ENCODE data around the gene PTPRT. TPM values are rescaled to one million over a fixed set of nuclear protein-coding genes. Genes with fewer than 3 reads are reported as not detected.

Gene PTPRT
- total RNA-seq, 4 donors from 2014 or later: under 0.01 to 2.1 TPM; not detected in 2

DNA sequence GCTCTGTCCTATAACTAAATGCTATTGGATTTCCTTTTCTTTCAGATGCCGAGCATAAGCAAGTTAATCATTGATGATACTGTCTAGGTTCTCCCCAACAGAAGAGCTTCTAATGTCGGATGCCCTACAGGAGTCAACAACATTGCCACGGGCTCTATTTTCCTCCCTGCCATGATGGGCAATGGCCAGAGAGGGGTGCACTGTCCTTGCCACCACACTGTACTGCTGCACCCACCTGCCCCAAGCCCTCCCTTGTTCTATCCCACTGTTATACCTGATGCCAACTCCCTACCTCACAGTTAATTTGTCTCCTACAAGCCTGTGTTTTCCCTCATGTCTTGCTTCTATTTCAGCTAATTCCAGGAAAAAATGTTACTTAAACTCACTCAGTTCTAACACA is 797.9 kb downstream of the PTPRT start:
- Histone ChIP-seq H3K9me3 (no peaks in the 10 kb centered on the region), H3K4me1 (no peaks in the 10 kb centered on the region), H3K36me3 (no peaks in the 10 kb centered on the region), H3K27me3 (no peaks in the 10 kb centered on the region), H3K27ac (no peak overlapping the region), H3K4me3 (no peak overlapping the region)
- no peak for TF ChIP-seq POLR2A (IDR thresholded peaks at IDR 0.05)
- TF ChIP-seq, protein P1, sequence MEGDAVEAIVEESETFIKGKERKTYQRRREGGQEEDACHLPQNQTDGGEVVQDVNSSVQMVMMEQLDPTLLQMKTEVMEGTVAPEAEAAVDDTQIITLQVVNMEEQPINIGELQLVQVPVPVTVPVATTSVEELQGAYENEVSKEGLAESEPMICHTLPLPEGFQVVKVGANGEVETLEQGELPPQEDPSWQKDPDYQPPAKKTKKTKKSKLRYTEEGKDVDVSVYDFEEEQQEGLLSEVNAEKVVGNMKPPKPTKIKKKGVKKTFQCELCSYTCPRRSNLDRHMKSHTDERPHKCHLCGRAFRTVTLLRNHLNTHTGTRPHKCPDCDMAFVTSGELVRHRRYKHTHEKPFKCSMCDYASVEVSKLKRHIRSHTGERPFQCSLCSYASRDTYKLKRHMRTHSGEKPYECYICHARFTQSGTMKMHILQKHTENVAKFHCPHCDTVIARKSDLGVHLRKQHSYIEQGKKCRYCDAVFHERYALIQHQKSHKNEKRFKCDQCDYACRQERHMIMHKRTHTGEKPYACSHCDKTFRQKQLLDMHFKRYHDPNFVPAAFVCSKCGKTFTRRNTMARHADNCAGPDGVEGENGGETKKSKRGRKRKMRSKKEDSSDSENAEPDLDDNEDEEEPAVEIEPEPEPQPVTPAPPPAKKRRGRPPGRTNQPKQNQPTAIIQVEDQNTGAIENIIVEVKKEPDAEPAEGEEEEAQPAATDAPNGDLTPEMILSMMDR (IDR thresholded peaks at IDR 0.05): no peak
- DNase-seq: no peak
- intact Hi-C loops (cut with DNase I; ENCODE audit: low total_unique reads): no loop called here

DNA sequence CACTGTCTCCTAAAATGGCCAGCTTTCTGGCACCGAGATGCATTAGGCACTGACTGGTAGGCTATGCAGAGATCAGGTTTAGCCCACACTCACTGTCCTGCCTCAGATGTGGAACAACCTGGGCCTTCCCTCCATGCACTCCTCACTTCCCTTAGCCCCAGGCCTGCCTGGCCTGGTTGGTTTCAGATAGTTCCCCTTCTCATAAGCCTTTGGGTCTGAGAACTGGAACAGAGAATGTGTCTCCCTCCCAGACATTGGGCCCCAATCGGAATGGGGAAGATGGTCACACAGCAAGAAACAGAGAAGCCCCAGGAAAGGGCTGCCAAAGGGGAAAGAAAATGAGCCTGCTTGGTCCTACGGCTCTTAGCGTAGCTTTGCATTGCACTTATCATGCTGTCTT is 809.4 kb downstream of the PTPRT start:
- Histone ChIP-seq H3K4me1 (no peaks in the 10 kb centered on the region), H3K27ac (no peak overlapping the region), H3K36me3 (no peaks in the 10 kb centered on the region), H3K27me3 (no peaks in the 10 kb centered on the region), H3K9me3 (no peaks in the 10 kb centered on the region), H3K4me3 (no peak overlapping the region)
- intact Hi-C loops (cut with DNase I; ENCODE audit: low total_unique reads): no loop called here
- no peak for DNase-seq
- no peak for TF ChIP-seq POLR2A (IDR thresholded peaks at IDR 0.05)
- TF ChIP-seq, protein P1 (IDR thresholded peaks at IDR 0.05): no peak

DNA sequence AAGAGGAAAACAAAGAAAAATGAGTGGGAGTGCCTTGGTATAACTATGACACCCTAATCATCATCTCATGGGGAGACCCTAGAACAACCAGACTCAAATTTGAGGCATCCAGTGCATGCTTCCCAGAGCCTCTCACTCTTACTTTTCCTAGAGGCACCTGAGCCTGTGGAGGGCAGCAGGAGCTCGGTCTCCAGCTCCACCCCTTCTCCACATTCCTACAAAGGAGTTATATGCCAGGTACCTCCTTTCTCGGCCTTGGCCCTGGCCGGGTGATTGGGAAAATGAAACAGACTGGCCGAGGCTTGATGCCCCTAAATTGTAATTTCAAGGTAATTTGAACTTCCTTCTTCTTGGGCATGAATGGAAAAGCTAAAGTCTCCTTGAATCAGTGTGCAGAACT is 810.3 kb downstream of the PTPRT start:
- Histone ChIP-seq H3K27me3 (no peaks in the 10 kb centered on the region), H3K9me3 (no peaks in the 10 kb centered on the region)

DNA sequence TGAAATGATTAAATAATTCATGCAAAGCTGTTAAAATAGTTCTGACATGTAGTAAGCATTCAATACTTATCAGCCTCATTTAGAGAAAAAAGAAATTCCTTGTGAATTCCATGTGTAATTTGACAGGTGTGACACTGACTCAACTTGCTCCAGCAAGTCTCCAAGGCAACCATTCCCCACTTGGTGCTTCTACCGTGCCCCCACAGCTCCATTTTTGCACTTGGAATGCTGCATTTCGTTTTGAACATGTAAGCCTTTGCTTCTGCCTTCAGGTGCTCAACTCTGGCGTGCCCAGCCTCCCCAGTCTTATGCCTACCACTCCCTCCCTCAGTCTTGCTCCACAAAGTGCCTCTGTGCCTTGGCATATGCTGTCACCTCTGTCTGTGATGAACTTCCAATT is 810.9 kb downstream of the PTPRT start:
- Histone ChIP-seq H3K27me3 (no peaks in the 10 kb centered on the region), H3K4me1 (no peaks in the 10 kb centered on the region), H3K9me3 (no peaks in the 10 kb centered on the region), H3K36me3 (no peaks in the 10 kb centered on the region), H3K4me3 (no peak overlapping the region), H3K27ac (no peak overlapping the region)
- intact Hi-C loops (cut with DNase I; ENCODE audit: low total_unique reads): no loop called here
- TF ChIP-seq POLR2A (IDR thresholded peaks at IDR 0.05): no peak
- TF ChIP-seq, protein P1 (IDR thresholded peaks at IDR 0.05): no peak
- DNase-seq: no peak

More for the DNA sequence above, 810.3 kb downstream of the PTPRT start:
- no peak overlapping the region for H3K4me3 ChIP-seq
- no peak for DNase-seq
- H3K27ac ChIP-seq: no peak overlapping the region
- H3K36me3 ChIP-seq: no peaks in the 10 kb centered on the region
- H3K4me1 ChIP-seq: no peaks in the 10 kb centered on the region
- TF ChIP-seq, protein P1 (IDR thresholded peaks at IDR 0.05): no peak
- no peak for TF ChIP-seq POLR2A (IDR thresholded peaks at IDR 0.05)
- intact Hi-C loops (cut with DNase I; ENCODE audit: low total_unique reads): no loop called here

DNA sequence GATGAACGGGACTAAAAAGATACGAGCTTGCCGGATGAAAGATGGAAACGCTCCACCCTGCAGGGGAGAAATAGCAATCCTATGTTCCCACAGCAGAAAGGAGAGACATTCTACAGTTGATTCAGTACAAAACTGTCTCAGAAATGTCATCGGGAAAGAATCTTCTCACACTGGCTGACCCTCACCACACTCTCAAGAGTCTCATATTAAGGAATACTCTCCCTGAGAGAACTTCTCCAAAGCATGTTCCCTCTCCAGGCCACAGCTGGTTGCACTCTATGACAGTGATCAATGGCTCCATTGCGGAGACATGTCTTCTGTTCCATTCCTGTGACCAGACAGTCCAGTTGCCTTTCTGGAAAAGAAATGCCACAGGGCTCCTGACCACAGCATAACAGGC is 813.6 kb downstream of the PTPRT start:
- intact Hi-C loops (cut with DNase I; ENCODE audit: low total_unique reads): no loop called here
- no peaks in the 10 kb centered on the region for H3K4me1 ChIP-seq
- no peaks in the 10 kb centered on the region for H3K27me3 ChIP-seq
- no peak overlapping the region for H3K27ac ChIP-seq
- no peak for DNase-seq
- no peaks in the 10 kb centered on the region for H3K36me3 ChIP-seq
- TF ChIP-seq POLR2A (IDR thresholded peaks at IDR 0.05): no peak
- TF ChIP-seq, protein P1 (IDR thresholded peaks at IDR 0.05): no peak
- H3K9me3 ChIP-seq: no peaks in the 10 kb centered on the region
- H3K4me3 ChIP-seq: no peak overlapping the region

All from uterus (tissue), 4 donors.